Endothelial cell (in vitro differentiated cells): ENCODE data around the gene RAPH1. TPM values are rescaled to one million over a fixed set of nuclear protein-coding genes. Genes with fewer than 3 reads are reported as not detected.

Experiments
- DNase-seq: peaks from one replicate; pipeline ENCODE4 v3.0.0; 2021; ENCODE audit warnings: low spot score
- H3K27ac Mint-ChIP-seq: one replicate; pipeline ENCODE4 v1.8.0; 2021; ENCODE audit warnings: mixed read lengths, inconsistent platforms; ENCODE audit not compliant: unreplicated experiment
- H3K27me3 Mint-ChIP-seq: one replicate; pipeline ENCODE4 v1.8.0; 2021; ENCODE audit warnings: mild to moderate bottlenecking, moderate library complexity, mixed read lengths, inconsistent platforms; ENCODE audit not compliant: unreplicated experiment
- H3K36me3 Mint-ChIP-seq: one replicate; pipeline ENCODE4 v1.8.0; 2021; ENCODE audit warnings: mild to moderate bottlenecking, low read depth, mixed read lengths, inconsistent platforms; ENCODE audit not compliant: unreplicated experiment
- H3K4me1 Mint-ChIP-seq: one replicate; pipeline ENCODE4 v1.8.0; 2021; ENCODE audit warnings: mild to moderate bottlenecking, mixed read lengths, inconsistent platforms; ENCODE audit not compliant: unreplicated experiment
- H3K4me3 Mint-ChIP-seq: one replicate; pipeline ENCODE4 v1.8.0; 2021; ENCODE audit warnings: mild to moderate bottlenecking, mixed read lengths, inconsistent platforms; ENCODE audit not compliant: unreplicated experiment
- H3K9me3 Mint-ChIP-seq: one replicate; pipeline ENCODE4 v1.8.0; 2021; ENCODE audit warnings: mixed read lengths, inconsistent platforms; ENCODE audit not compliant: unreplicated experiment
- total RNA-seq: library from RNA; stranded (reverse); fragmentation: NEBNext Ultra II Directional; extraction: Animal tissue kit (Norgen Biotek cat#: 25700); gene quantifications from one replicate; pipeline ENCODE4 v1.2.1, GENCODE V29; 2021; ENCODE audit not compliant: unreplicated experiment
- TF ChIP-seq, protein P1 (sequence below): fragments of 200-600 bp; sonication (generic); IDR thresholded peaks from one replicate; pipeline ENCODE4 v1.5.0; 2021; ENCODE audit warnings: antibody characterized with exemption; ENCODE audit not compliant: unreplicated experiment

Gene RAPH1
- total RNA-seq, 1 donor from 2014 or later: 74.1 TPM

- DNase-seq: no peak
- Mint-ChIP-seq H3K36me3 (peaks cover 9% of the 10 kb centered on the region), H3K4me3 (no peak overlapping the region), H3K27ac (no peak overlapping the region), H3K4me1 (peaks cover 7% of the 10 kb centered on the region), H3K27me3 (no peaks in the 10 kb centered on the region), H3K9me3 (no peaks in the 10 kb centered on the region)
- TF ChIP-seq, protein P1, sequence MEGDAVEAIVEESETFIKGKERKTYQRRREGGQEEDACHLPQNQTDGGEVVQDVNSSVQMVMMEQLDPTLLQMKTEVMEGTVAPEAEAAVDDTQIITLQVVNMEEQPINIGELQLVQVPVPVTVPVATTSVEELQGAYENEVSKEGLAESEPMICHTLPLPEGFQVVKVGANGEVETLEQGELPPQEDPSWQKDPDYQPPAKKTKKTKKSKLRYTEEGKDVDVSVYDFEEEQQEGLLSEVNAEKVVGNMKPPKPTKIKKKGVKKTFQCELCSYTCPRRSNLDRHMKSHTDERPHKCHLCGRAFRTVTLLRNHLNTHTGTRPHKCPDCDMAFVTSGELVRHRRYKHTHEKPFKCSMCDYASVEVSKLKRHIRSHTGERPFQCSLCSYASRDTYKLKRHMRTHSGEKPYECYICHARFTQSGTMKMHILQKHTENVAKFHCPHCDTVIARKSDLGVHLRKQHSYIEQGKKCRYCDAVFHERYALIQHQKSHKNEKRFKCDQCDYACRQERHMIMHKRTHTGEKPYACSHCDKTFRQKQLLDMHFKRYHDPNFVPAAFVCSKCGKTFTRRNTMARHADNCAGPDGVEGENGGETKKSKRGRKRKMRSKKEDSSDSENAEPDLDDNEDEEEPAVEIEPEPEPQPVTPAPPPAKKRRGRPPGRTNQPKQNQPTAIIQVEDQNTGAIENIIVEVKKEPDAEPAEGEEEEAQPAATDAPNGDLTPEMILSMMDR: no peak
Observed at GRCh38 chr2:203361495-203361894, 173.6 kb downstream of the RAPH1 start.

DNA sequence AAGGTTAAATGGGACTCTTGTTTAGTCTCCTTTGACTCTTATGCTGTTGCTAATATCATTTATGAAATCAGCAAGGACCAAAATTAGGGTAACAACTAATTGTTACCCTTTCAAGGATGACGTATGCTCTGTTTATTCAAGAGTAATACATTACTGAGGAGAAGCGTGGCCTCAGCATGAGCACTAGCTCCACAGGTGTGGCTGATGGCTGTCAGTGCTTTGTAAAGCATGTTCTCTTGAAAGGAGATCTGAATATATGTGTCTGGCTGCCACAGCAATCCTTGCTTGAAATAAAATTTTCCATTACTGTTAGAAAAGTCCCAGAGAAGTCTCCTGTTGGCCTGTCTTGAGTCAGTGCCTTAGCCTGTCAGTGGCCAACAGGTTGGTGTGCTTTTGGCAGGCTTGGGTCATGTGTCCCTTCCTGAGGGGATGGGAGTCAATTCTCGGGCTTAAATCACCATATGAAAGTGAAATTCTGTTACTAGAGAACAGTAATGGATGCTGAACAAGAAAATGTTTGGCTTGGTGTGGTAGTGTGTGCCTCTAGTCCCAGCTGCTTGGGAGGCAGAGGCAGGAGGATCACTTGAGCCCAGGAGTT lies 174.2 kb downstream of the RAPH1 start:
- no peak for DNase-seq
- no peak overlapping the region for H3K4me3 Mint-ChIP-seq
- no peaks in the 10 kb centered on the region for H3K27me3 Mint-ChIP-seq
- H3K27ac Mint-ChIP-seq: peak overlapping the region; percentile 45
- peaks cover 9% of the 10 kb centered on the region for H3K36me3 Mint-ChIP-seq
- TF ChIP-seq, protein P1: no peak
- no peaks in the 10 kb centered on the region for H3K9me3 Mint-ChIP-seq
- H3K4me1 Mint-ChIP-seq: peaks cover 8% of the 10 kb centered on the region

DNA sequence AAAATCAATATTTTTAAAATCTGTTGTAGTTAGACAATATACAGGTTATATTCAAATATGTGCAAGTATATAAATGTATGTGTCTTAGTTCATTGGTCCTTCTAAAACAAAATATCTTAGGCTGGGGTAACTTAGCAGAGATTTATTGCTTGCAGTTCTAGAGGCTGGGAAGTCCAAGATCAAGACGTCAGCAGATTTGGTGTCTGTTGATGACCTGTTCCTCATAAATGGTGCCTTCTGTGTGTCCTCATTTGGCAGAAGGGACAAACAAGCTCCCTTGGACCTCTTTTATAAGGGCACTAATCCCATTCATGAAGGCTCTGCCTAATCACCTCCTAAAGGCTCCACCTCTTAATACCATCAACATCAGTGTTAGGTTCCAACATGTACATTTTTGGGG lies 175.7 kb downstream of the RAPH1 start:
- DNase-seq: no peak
- TF ChIP-seq, protein P1: no peak
- Mint-ChIP-seq H3K9me3 (no peaks in the 10 kb centered on the region), H3K36me3 (peaks cover 9% of the 10 kb centered on the region), H3K4me1 (peaks cover 17% of the 10 kb centered on the region), H3K4me3 (no peak overlapping the region), H3K27ac (no peak overlapping the region), H3K27me3 (no peaks in the 10 kb centered on the region)

DNA sequence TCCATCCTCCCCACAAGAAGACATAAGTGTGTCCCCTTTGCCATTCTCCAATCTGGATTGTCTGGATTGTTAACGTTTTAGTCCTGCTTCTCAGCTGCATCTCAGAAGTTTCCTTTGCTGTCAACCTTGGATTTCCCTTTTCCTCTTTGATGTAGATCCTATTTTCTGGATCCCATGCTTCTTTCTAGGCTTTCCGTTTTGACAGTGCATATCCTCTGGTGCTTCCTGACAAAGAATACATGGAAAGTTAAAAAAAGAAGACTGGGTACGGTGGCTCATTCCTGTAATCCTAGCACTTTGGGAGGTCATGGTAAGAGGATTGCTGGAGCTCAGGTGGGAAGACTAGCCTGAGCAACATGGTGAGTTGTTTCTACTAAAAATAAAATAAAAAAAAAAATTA lies 180.1 kb downstream of the RAPH1 start:
- Mint-ChIP-seq H3K4me1 (peaks cover 23% of the 10 kb centered on the region), H3K27ac (peak overlapping the region; percentile 94), H3K27me3 (no peaks in the 10 kb centered on the region), H3K9me3 (no peaks in the 10 kb centered on the region), H3K36me3 (peaks cover 9% of the 10 kb centered on the region), H3K4me3 (no peak overlapping the region)
- no peak for DNase-seq
- TF ChIP-seq, protein P1: no peak

GRCh38 chr2:203352604-203353255 lies 182.4 kb downstream of the RAPH1 start:
- H3K9me3 Mint-ChIP-seq: no peaks in the 10 kb centered on the region
- H3K36me3 Mint-ChIP-seq: no peaks in the 10 kb centered on the region
- TF ChIP-seq, protein P1: no peak
- peaks cover 2% of the 10 kb centered on the region for H3K27me3 Mint-ChIP-seq
- H3K27ac Mint-ChIP-seq: no peak overlapping the region
- H3K4me1 Mint-ChIP-seq: peaks cover 20% of the 10 kb centered on the region
- DNase-seq: no peak
- H3K4me3 Mint-ChIP-seq: no peak overlapping the region
